Activated CD4-positive, alpha-beta T cell treated with anti-CD3 and anti-CD28 coated beads, Interleukin-2, amount 50 U/mL, for 4 hours (primary cell): ENCODE measurements around the gene LINGO1.

Experiments used
- DNase-seq, 2 experiments: peaks; one replicate each; pipeline ENCODE4 v3.0.0-alpha.2; 2020

The LINGO1 gene

DNA sequence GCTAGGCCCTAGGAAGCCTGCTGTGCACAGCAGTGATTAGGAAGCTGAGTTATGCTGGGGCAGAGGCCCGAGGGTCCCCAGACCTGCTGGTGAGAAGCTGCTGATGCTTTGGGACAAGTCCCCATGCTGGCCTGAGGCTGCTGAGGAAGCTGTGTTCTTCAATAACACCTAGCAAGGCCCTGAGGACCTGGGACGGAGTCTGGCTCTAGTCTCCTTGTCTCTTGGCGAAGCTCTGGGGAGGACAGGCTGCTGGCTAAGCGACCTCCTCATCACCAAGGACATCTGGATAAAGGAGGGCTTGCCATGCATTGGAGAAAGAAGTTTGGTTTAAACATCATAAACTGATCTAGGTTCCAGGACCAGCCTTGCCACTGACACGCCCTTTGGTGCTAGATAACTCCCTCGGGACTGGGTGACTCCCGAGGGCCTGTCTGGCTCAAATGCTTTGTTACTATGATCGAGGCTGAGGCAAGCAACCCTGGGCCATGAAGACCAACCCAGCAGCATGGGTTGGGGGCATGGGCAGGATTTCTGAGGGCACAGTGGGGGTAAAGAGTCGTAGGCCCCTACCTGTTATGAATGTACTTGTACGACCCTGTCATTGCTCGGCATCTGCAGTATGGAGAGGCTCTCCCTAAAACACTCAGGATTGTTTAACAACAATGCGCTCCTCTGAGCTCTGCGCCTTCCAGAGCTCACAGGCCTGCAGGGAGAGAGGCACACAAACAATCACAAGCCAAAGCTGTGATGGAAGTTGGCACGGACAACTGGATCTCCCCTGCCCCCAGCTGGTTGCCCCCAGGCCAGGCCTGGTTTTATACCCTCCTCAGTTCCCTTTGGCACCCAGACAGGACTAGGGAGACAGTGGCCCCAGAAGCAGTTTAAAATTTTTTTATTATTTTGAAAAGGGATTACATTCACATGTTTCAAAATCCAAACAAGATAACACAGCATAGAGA is 64.4 kb downstream of the LINGO1 start:
- no peak for DNase-seq

DNA sequence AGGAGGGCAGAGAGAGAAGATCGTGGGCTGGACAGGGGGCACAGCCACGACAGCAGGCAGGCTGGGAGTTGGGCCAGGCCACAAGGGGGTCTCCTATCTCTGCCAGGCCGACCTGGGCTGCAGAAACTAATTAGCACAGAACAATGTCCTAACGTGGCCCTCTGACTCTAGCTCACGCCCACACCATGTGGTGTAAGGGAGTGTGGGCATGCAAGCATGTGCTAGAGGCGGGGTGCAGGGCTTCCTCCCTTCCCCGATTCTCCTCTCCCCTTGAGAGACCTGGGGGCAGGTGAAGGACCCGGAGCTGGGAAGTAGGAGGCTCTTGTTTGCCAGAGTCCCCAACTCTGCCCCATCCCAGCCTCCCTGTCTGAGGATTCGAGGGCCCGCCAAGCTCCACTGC is 65.5 kb downstream of the LINGO1 start:
- no peak for DNase-seq

DNA sequence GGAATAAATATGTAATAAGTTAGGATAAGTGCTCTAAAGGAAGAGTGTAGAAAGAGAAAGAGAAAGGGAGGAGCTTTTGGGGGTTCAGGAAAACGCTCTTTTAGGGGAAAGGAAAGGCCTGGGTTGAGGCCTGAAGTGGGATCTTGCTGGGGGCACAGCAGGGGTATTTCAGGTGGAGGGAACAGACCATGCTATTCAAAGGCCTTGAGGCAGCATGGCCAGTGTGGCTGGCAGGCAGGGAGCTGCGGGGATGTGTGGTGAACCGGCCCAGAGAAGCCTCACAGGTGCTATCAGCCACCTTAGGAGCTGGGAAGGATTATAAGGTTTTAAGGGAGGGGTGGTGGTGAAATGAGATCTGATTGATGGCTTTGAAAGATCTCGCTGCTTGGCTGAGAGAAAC is 66.6 kb downstream of the LINGO1 start:
- DNase-seq: no peak

DNA sequence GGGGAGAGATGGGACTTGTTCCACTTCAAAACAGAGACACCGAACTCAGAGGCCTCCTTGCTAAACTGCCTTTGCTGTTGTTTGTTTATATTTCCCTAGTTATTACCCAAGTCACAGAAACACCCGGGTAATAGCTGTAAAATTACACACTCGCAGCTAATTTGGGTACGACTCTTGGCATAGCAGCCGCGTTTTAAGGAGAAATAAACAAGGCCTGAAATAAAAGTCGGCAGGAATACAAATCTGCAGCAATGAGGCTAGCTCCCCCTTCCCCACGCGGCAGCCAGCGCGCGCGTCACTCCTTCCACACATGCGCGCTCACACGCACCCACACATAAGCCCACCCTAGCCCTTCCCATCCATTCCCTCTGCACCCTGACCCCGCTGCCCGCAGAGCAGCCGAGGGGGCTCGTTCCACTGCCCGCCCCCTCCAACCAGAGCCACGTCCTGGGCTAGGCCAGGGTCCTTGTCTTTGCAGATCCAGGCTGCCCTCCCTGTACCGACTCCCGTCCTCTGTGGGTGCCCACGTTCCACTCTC is 67.3 kb downstream of the LINGO1 start:
- DNase-seq: no peak

DNA sequence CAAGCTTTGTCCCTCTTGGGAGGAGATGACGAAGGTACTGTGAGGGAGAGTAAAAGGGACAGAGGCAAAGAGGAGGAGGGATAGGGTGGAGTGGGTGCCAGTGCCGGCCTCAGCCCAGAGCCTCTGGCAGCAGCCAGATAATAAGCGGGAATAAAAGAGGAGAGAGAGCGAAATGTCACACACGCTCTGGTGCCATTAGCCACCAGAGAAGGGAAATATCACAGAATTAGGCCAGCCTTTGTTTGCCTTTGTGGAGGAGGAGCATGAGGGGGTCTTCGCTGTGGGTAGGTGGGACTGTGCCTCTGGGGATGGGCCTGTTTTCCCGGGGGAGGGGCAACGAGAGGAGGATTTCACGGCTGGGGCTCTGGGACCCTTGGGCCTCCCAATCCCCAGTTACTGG is 67.8 kb downstream of the LINGO1 start:
- DNase-seq: no peak

DNA sequence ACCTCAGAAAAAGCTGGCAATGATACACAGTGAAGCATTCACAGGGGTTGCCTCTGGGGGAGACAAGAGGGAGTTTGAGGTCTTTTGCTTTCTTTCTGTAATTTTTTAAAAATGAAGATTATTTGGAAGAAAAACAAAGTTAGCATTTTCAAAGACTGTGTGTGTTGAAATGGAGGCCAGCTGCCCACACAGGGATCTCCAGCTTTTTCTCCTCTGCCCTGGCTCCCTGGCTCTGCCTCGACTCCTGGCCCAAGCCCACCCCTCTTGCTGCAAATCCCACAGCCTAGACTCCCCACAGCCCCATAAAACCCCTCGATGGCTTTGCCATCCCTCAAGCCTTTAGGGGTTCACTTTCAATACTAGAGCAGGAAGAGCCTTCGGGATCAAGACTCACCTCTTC is 68.4 kb downstream of the LINGO1 start:
- no peak for DNase-seq

DNA sequence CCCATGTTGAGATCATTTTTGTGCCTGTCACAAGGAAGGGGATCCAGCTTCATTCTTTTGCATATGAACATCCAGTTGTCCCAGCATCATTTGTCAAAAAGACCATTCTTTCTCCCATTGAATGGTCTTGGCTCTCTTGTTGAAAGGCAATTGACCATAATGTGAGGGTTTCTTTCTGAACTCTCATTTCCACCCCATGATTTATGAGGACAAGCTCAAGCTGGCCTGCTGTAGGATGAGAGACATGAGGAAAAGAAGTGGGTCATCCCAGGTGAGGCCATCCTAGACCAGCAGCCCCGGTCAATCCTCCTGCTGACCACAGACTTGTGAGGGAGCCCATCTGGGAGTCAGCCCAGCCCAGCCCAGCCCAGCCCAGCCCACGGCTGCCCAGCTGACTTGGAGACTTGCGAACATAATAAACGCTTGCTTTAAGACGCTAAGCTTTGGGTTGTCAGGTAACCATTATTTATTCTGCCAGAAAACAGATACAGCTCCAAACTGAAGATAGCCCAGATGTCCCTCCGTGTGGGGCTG is 69.0 kb downstream of the LINGO1 start:
- no peak for DNase-seq
